Uterus (tissue), 4 donors: ENCODE measurements around the gene EFHD1. TPM values are rescaled to one million over a fixed set of nuclear protein-coding genes. Genes with fewer than 3 reads are reported as not detected.

ENCODE experiments used
- DNase-seq, 2 donors: peaks; one replicate each; pipeline ENCODE4 v3.0.0-alpha.2; 2019 to 2020
- H3K27ac ChIP-seq, 2 donors: fragments of 200-600 bp; sonication (generic); 1 replicate in 1 of 2; 2 replicates in 1 of 2; pipeline ENCODE4 v1.5.1; 2016 to 2018
- H3K27me3 ChIP-seq, 2 donors: fragments of 200-600 bp; sonication (generic); one replicate each; pipeline ENCODE4 v1.5.1; 2018 to 2019; ENCODE audit warnings: control low read depth in 1 of 2
- H3K36me3 ChIP-seq, 2 donors: fragments of 200-600 bp; sonication (generic); one replicate each; pipeline ENCODE4 v1.5.1; 2019; ENCODE audit warnings: control low read depth in 1 of 2
- H3K4me1 ChIP-seq, 2 donors: fragments of 200-600 bp; sonication (generic); one replicate each; pipeline ENCODE4 v1.5.1; 2018 to 2019; ENCODE audit warnings: control low read depth in 1 of 2
- H3K4me3 ChIP-seq, 2 donors: fragments of 200-600 bp; sonication (generic); 1 replicate in 1 of 2; 2 replicates in 1 of 2; pipeline ENCODE4 v1.5.1; 2018 to 2019; ENCODE audit warnings: mild to moderate bottlenecking in 1 of 2
- H3K9me3 ChIP-seq, 2 donors: fragments of 200-600 bp; sonication (generic); one replicate each; pipeline ENCODE4 v1.5.1; 2019; ENCODE audit warnings: control low read depth in 1 of 2
- CTCF ChIP-seq, 4 experiments: fragments of 200-600 bp in 2 of 4; fragments of 450-650 bp in 2 of 4; sonication (generic) in 2 of 4; IDR thresholded peaks; one replicate each; pipeline ENCODE4 v1.5.1; 2016 to 2019; ENCODE audit warnings: antibody characterized with exemption in 4 of 4, mild to moderate bottlenecking in 2 of 4, moderate library complexity in 1 of 4
- POLR2A ChIP-seq, 2 donors: fragments of 450-650 bp; IDR thresholded peaks; one replicate each; pipeline ENCODE4 v1.6.1; 2016; ENCODE audit warnings: antibody characterized with exemption in 2 of 2, mild to moderate bottlenecking in 1 of 2, moderate library complexity in 1 of 2
- intact Hi-C: fragments of 100-400 bp; cut with DNase I; formaldehyde crosslinking; loops from one replicate; pipeline ENCODE4 v1.15.1; 2023; ENCODE audit warnings: low total_unique reads
- total RNA-seq, 4 donors: library from RNA; depleted of rRNA in 3 of 4; stranded (reverse); fragments of >200 nt in 3 of 4; gene quantifications; one replicate each; pipeline versions ENCODE4 v1.1.0 to v1.2.4, GENCODE V29; 2014 to 2023
- donor health status: DM: yes; HTN: yes; CAD: no.

The EFHD1 gene
- total RNA-seq, 4 donors from 2014 or later = 8.5 to 102 (median 38.1) TPM

GRCh38 chr2:232600053-232600773 lies 33.2 kb upstream of the EFHD1 start:
- no peak for DNase-seq
- no peak for TF ChIP-seq POLR2A (IDR thresholded peaks at IDR 0.05)
- no peak for TF ChIP-seq CTCF (IDR thresholded peaks at IDR 0.05)
- no peak overlapping the region for H3K27ac ChIP-seq
- intact Hi-C loops = loop anchor here (10.0 kb wide), 2 partner anchors 655 to 755 kb away; partner anchors contain the start of genes ATG16L1 and DGKD
- no peaks in the 10 kb centered on the region for H3K9me3 ChIP-seq
- no peaks in the 10 kb centered on the region for H3K27me3 ChIP-seq
- no peak overlapping the region for H3K4me3 ChIP-seq
- H3K4me1 ChIP-seq = no peaks in the 10 kb centered on the region
- no peaks in the 10 kb centered on the region for H3K36me3 ChIP-seq

- intact Hi-C loops = loop anchor here (10.0 kb wide), 2 partner anchors 652 to 752 kb away; partner anchors contain the start of genes ATG16L1 and DGKD
- DNase-seq = no peak
- H3K36me3 ChIP-seq = no peaks in the 10 kb centered on the region
- TF ChIP-seq CTCF (IDR thresholded peaks at IDR 0.05) (no peak), POLR2A (IDR thresholded peaks at IDR 0.05) (no peak)
- no peaks in the 10 kb centered on the region for H3K27me3 ChIP-seq
- no peak overlapping the region for H3K27ac ChIP-seq
- H3K4me3 ChIP-seq = no peak overlapping the region
- no peaks in the 10 kb centered on the region for H3K4me1 ChIP-seq
- no peaks in the 10 kb centered on the region for H3K9me3 ChIP-seq
These were observed 30.1 kb upstream of the EFHD1 start for GRCh38 chr2:232603283-232603682.

DNA sequence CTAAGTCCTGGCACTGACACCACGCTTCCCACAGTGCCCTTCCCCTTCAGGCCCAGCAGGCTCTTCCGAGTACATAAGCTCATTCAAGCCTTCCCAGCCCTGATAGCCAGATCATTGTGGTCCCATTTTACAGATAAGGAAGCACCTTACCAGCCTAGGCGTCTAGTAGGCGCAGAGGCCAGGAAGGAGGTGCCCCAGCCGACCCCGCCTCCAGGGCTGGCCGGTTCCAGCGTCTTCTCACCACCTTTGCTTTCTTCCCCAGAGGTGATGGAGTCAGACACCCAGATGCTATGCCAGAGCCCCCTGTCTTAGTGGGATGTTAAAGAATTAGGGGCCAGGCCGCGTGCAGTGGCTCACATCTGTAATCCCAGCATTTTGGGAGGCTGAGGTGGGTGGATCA lies 28.9 kb upstream of the EFHD1 start:
- DNase-seq = no peak
- Histone ChIP-seq H3K36me3 (no peaks in the 10 kb centered on the region), H3K4me1 (no peaks in the 10 kb centered on the region), H3K9me3 (no peaks in the 10 kb centered on the region), H3K27me3 (no peaks in the 10 kb centered on the region), H3K4me3 (no peak overlapping the region), H3K27ac (no peak overlapping the region)
- intact Hi-C loops = loop anchor here (10.0 kb wide), 2 partner anchors 650 to 750 kb away; partner anchors contain the start of genes ATG16L1 and DGKD
- TF ChIP-seq POLR2A (IDR thresholded peaks at IDR 0.05) (no peak), CTCF (IDR thresholded peaks at IDR 0.05) (no peak)

GRCh38 chr2:232607011-232607410 lies 26.4 kb upstream of the EFHD1 start:
- Histone ChIP-seq H3K4me3 (no peak overlapping the region), H3K27me3 (no peaks in the 10 kb centered on the region), H3K9me3 (no peaks in the 10 kb centered on the region), H3K4me1 (no peaks in the 10 kb centered on the region), H3K27ac (no peak overlapping the region), H3K36me3 (no peaks in the 10 kb centered on the region)
- TF ChIP-seq POLR2A (IDR thresholded peaks at IDR 0.05) = no peak
- TF ChIP-seq CTCF (IDR thresholded peaks at IDR 0.05) = no peak
- intact Hi-C loops = loop anchor here (10.0 kb wide), 2 partner anchors 648 to 748 kb away; partner anchors contain the start of genes ATG16L1 and DGKD
- DNase-seq = no peak

- Histone ChIP-seq H3K4me1 (no peaks in the 10 kb centered on the region), H3K27me3 (no peaks in the 10 kb centered on the region), H3K9me3 (no peaks in the 10 kb centered on the region), H3K27ac (no peak overlapping the region), H3K36me3 (no peaks in the 10 kb centered on the region), H3K4me3 (no peak overlapping the region)
- TF ChIP-seq POLR2A (IDR thresholded peaks at IDR 0.05) = no peak
- TF ChIP-seq CTCF (IDR thresholded peaks at IDR 0.05) = no peak
- no peak for DNase-seq
- intact Hi-C loops = loop anchor here (10.0 kb wide), 3 partner anchors 55 to 745 kb away; partner anchors contain the start of genes ATG16L1 and DGKD
These were observed 23.8 kb upstream of the EFHD1 start for GRCh38 chr2:232609607-232610006.
